Smooth muscle cell (in vitro differentiated cells): ENCODE data around the gene NPY. TPM values are rescaled to one million over a fixed set of nuclear protein-coding genes. Genes with fewer than 3 reads are reported as not detected.

Source experiments
- DNase-seq: peaks from one replicate; lab custom pipeline; 2025; ENCODE audit not compliant: unreplicated experiment; lab: John Stamatoyannopoulos, UW
- H2AFZ ChIP-seq: fragments of 200-600 bp; sonication (generic); 2 replicates; pipeline ENCODE4 v1.6.0; 2016; ENCODE audit warnings: antibody characterized with exemption, low read depth, mild to moderate bottlenecking
- H3F3A ChIP-seq: fragments of 200-600 bp; sonication (generic); 2 replicates; pipeline ENCODE4 v1.6.0; 2017; ENCODE audit warnings: antibody characterized with exemption, low read depth
- H3K27ac ChIP-seq: fragments of 200-600 bp; sonication (generic); 2 replicates; pipeline ENCODE4 v1.5.1; 2016; ENCODE audit warnings: low read depth, mild to moderate bottlenecking
- H3K27me3 ChIP-seq: fragments of 200-600 bp; sonication (generic); 2 replicates; pipeline ENCODE4 v1.6.1; 2016; ENCODE audit warnings: low read depth, mild to moderate bottlenecking
- H3K36me3 ChIP-seq: fragments of 200-600 bp; sonication (generic); 2 replicates; pipeline ENCODE4 v1.5.1; 2016; ENCODE audit warnings: low read depth
- H3K4me1 ChIP-seq: fragments of 200-600 bp; sonication (generic); 2 replicates; pipeline ENCODE4 v1.5.1; 2016; ENCODE audit warnings: low read depth
- H3K4me2 ChIP-seq: fragments of 200-600 bp; sonication (generic); 2 replicates; pipeline ENCODE4 v1.6.0; 2016; ENCODE audit warnings: mild to moderate bottlenecking
- H3K4me3 ChIP-seq: fragments of 200-600 bp; sonication (generic); 2 replicates; pipeline ENCODE4 v1.5.1; 2016; ENCODE audit warnings: mild to moderate bottlenecking
- H3K79me2 ChIP-seq: fragments of 200-600 bp; sonication (generic); 2 replicates; pipeline ENCODE4 v1.6.0; 2016; ENCODE audit warnings: low read depth, mild to moderate bottlenecking
- H3K9ac ChIP-seq: fragments of 200-600 bp; sonication (generic); 2 replicates; pipeline ENCODE4 v1.6.0; 2016; ENCODE audit warnings: low read depth
- H3K9me3 ChIP-seq: fragments of 200-600 bp; sonication (generic); replicated peaks from 2 replicates; pipeline ENCODE4 v1.5.1; 2016; ENCODE audit warnings: low read depth
- H4K20me1 ChIP-seq: fragments of 200-600 bp; sonication (generic); 2 replicates; pipeline ENCODE4 v1.6.0; 2016; ENCODE audit warnings: low read depth
- CTCF ChIP-seq: fragments of 200-600 bp; sonication (generic); IDR thresholded peaks from 2 replicates; pipeline ENCODE4 v1.5.1; 2017; ENCODE audit warnings: borderline replicate concordance, mild to moderate bottlenecking, antibody characterized with exemption; ENCODE audit not compliant: insufficient read depth, poor library complexity, severe bottlenecking
- WGBS: methylation state at CpG from one replicate; pipeline ENCODE4 v1.1.7; 2016; ENCODE audit warnings: low lambda C conversion rate; 5-methylcytosine and 5-hydroxymethylcytosine counted together
- polyA plus RNA-seq: library from polyadenylated mRNA; unstranded; fragments of >200 nt; fragmentation: Nextera tagmentation; extraction: Ambion mirVana; gene quantifications from 2 replicates; pipeline ENCODE4 v1.2.1, GENCODE V29; 2016
- total RNA-seq: library from RNA; depleted of rRNA; stranded (reverse); fragments of >200 nt; gene quantifications from 2 replicates; pipeline ENCODE4 v1.2.3, GENCODE V29; 2014

The NPY gene
- total and polyA plus RNA-seq, 2 experiments from 2014 or later: 0.63 to 10.6 TPM

- H3K27ac ChIP-seq: no peak overlapping the region
- TF ChIP-seq CTCF: no peak
- H3K36me3 ChIP-seq: no peaks in the 10 kb centered on the region
- H3F3A ChIP-seq: no peaks in the 10 kb centered on the region
- no peak overlapping the region for H3K4me2 ChIP-seq
- H3K9ac ChIP-seq: no peak overlapping the region
- 96% methylated on average over 2 of the region's 2 CpGs for WGBS
- no peaks in the 10 kb centered on the region for H4K20me1 ChIP-seq
- H3K4me3 ChIP-seq: no peak overlapping the region
- H3K79me2 ChIP-seq: no peaks in the 10 kb centered on the region
- no peak for DNase-seq
- no peaks in the 10 kb centered on the region for H3K9me3 ChIP-seq
- no peak overlapping the region for H2AFZ ChIP-seq
- no peaks in the 10 kb centered on the region for H3K4me1 ChIP-seq
- H3K27me3 ChIP-seq: no peaks in the 10 kb centered on the region
These were observed 44.9 kb downstream of the NPY start for GRCh38 chr7:24328894-24329293.

- Histone ChIP-seq H3K79me2 (no peaks in the 10 kb centered on the region), H3K27ac (no peak overlapping the region), H3K4me1 (peaks cover 7% of the 10 kb centered on the region), H3K36me3 (no peaks in the 10 kb centered on the region), H2AFZ (no peak overlapping the region), H3K9ac (no peak overlapping the region), H3F3A (no peaks in the 10 kb centered on the region), H4K20me1 (no peaks in the 10 kb centered on the region), H3K9me3 (no peaks in the 10 kb centered on the region), H3K4me3 (no peak overlapping the region), H3K4me2 (no peak overlapping the region), H3K27me3 (peaks cover 26% of the 10 kb centered on the region)
- DNase-seq: no peak
- TF ChIP-seq CTCF: no peak
- 76% methylated on average over 2 of the region's 2 CpGs for WGBS
These were observed 50.0 kb downstream of the NPY start for GRCh38 chr7:24334012-24334411.

DNA sequence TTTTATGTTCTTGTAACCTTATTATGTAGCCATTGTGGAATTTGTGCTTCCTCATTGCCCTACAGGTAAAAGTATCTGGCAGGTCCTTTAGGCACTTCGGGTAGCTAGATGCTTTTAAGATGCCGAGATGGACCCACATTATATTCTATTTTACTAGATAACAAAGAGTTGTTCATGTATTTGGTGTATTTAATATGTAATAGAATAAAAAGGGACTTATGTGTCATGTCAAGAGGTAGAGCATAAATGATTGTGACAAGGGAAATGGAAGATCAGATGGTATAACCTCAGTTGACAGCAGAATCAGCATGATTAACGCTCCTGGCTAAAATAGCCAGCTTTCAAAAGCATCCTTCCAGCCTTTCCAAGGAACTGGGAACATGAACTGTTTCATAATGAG is 50.6 kb downstream of the NPY start:
- peaks cover 26% of the 10 kb centered on the region for H3K27me3 ChIP-seq
- no peak overlapping the region for H3K4me3 ChIP-seq
- no peak for TF ChIP-seq CTCF
- H3K36me3 ChIP-seq: no peaks in the 10 kb centered on the region
- no peak overlapping the region for H3K4me2 ChIP-seq
- no peaks in the 10 kb centered on the region for H3F3A ChIP-seq
- no peak for DNase-seq
- H3K4me1 ChIP-seq: peaks cover 7% of the 10 kb centered on the region
- no peak overlapping the region for H3K27ac ChIP-seq
- no peaks in the 10 kb centered on the region for H3K79me2 ChIP-seq
- no peak overlapping the region for H2AFZ ChIP-seq
- 95% methylated on average over 3 of the region's 3 CpGs for WGBS
- no peaks in the 10 kb centered on the region for H3K9me3 ChIP-seq
- no peaks in the 10 kb centered on the region for H4K20me1 ChIP-seq
- no peak overlapping the region for H3K9ac ChIP-seq

DNA sequence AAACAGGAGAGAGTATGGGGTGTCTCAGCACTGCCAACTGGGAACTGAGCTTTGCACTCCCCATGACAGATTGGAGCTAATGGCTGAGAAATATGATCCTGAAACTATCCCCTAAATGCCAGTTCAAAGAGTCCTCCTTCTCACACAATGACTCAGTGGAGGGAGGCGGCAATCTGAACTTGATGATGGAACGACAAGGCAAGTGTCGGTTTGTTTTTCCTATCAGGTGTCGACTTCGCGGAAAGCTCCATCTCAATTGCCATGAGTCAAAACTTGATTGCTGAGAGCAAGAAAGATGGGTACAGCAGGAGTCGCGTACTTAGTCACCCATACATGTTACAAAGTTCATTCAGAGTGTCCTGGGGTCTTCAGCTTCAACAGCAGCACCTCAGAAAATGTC is 52.5 kb downstream of the NPY start:
- no peak for TF ChIP-seq CTCF
- no peaks in the 10 kb centered on the region for H3K9me3 ChIP-seq
- H3K79me2 ChIP-seq: no peaks in the 10 kb centered on the region
- H4K20me1 ChIP-seq: no peaks in the 10 kb centered on the region
- DNase-seq: no peak
- H3K9ac ChIP-seq: no peak overlapping the region
- WGBS: 27% methylated on average over 8 of the region's 8 CpGs
- peaks cover 26% of the 10 kb centered on the region for H3K27me3 ChIP-seq
- H2AFZ ChIP-seq: no peak overlapping the region
- no peak overlapping the region for H3K4me2 ChIP-seq
- no peaks in the 10 kb centered on the region for H3K36me3 ChIP-seq
- H3K4me1 ChIP-seq: peaks cover 7% of the 10 kb centered on the region
- no peak overlapping the region for H3K27ac ChIP-seq
- H3F3A ChIP-seq: no peaks in the 10 kb centered on the region
- no peak overlapping the region for H3K4me3 ChIP-seq
